Upper lobe of right lung (tissue), 1 donor: Measurements from ENCODE around the gene ACOT8. TPM values are rescaled to one million over a fixed set of nuclear protein-coding genes. Genes with fewer than 3 reads are reported as not detected.

ENCODE experiments used
- ATAC-seq: fragments of 200-7000 bp; cut with Tn5 transposase; one replicate; pipeline ENCODE4 v1.9.1; 2020; ENCODE audit warnings: mild to moderate bottlenecking, moderate library complexity
- DNase-seq: peaks from one replicate; pipeline ENCODE4 v3.0.0-alpha.2; 2020
- H3K27ac ChIP-seq: fragments of 200-600 bp; one replicate; pipeline ENCODE4 v1.8.0; 2022
- H3K27me3 ChIP-seq: fragments of 200-600 bp; one replicate; pipeline ENCODE4 v1.8.0; 2022; ENCODE audit warnings: mild to moderate bottlenecking
- H3K36me3 ChIP-seq: fragments of 200-600 bp; one replicate; pipeline ENCODE4 v1.8.0; 2022
- H3K4me1 ChIP-seq: fragments of 200-600 bp; one replicate; pipeline ENCODE4 v1.8.0; 2022
- H3K4me3 ChIP-seq: fragments of 200-600 bp; one replicate; pipeline ENCODE4 v1.8.0; 2022; ENCODE audit warnings: mild to moderate bottlenecking
- H3K9me3 ChIP-seq: fragments of 200-600 bp; one replicate; pipeline ENCODE4 v1.8.0; 2022
- intact Hi-C: fragments of 100-400 bp; cut with DNase I; formaldehyde crosslinking; loops from one replicate; pipeline ENCODE4 v1.11.0; 2022
- total RNA-seq: library from RNA; stranded (reverse); fragmentation: NEBNext Ultra II Directional; extraction: Animal tissue kit (Norgen Biotek cat#: 25700); gene quantifications from one replicate; pipeline ENCODE4 v1.2.1, GENCODE V29; 2021
- TF ChIP-seq, protein P1 (sequence below): fragments of 200-600 bp; IDR thresholded peaks from one replicate; pipeline ENCODE4 v1.8.0; 2022; ENCODE audit warnings: antibody characterized with exemption
- donor health status: DM: no; HTN: yes; CAD: no; lungs with severe emphysema.

Gene ACOT8
- total RNA-seq, 1 donor from 2014 or later, result 23.5 TPM

DNA sequence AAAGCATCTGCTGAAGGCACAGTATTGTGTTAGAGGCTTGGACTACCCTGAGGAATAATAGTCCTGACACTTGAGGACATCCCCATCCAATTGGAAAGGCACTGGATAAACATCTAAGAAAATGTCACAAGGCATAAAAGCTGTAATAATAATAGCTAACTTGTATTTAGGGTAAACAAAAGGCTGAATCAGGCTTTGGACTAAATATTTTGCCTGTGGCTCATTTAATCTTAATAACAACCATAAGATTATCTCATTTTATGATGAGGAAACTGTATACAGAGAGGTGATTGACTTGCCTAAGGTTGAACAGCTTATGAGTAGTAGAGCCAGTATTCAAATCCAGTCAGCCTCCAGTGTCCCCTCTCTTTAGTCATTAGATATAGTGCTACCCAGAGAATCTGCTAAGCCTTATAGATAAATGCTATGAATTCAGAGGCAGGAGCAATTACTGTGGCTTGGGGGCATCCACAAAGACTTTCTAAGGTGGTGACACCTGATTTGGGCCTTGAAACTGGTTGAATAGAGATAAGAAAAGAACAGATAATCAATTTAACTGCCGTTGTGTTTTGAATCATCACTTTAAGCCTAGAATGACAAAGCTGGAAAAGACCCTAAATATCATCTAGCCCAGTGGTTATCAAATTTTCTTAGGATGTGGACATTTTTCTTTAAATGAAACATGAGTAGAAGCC is 16.4 kb upstream of the ACOT8 start:
- no peaks in the 10 kb centered on the region for H3K4me1 ChIP-seq
- ATAC-seq (no peak), DNase-seq (no peak)
- no peaks in the 10 kb centered on the region for H3K9me3 ChIP-seq
- H3K36me3 ChIP-seq, result peaks cover 15% of the 10 kb centered on the region
- H3K27ac ChIP-seq, result no peak overlapping the region
- TF ChIP-seq, protein P1, sequence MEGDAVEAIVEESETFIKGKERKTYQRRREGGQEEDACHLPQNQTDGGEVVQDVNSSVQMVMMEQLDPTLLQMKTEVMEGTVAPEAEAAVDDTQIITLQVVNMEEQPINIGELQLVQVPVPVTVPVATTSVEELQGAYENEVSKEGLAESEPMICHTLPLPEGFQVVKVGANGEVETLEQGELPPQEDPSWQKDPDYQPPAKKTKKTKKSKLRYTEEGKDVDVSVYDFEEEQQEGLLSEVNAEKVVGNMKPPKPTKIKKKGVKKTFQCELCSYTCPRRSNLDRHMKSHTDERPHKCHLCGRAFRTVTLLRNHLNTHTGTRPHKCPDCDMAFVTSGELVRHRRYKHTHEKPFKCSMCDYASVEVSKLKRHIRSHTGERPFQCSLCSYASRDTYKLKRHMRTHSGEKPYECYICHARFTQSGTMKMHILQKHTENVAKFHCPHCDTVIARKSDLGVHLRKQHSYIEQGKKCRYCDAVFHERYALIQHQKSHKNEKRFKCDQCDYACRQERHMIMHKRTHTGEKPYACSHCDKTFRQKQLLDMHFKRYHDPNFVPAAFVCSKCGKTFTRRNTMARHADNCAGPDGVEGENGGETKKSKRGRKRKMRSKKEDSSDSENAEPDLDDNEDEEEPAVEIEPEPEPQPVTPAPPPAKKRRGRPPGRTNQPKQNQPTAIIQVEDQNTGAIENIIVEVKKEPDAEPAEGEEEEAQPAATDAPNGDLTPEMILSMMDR, result no peak
- intact Hi-C loops, result no loop called here
- H3K4me3 ChIP-seq, result no peak overlapping the region
- H3K27me3 ChIP-seq, result no peaks in the 10 kb centered on the region

GRCh38 chr20:45872626-45873025 is 15.4 kb upstream of the ACOT8 start:
- TF ChIP-seq, protein P1, result no peak
- DNase-seq, result no peak
- Histone ChIP-seq H3K27ac (no peak overlapping the region), H3K4me1 (no peaks in the 10 kb centered on the region), H3K9me3 (no peaks in the 10 kb centered on the region), H3K36me3 (peaks cover 6% of the 10 kb centered on the region), H3K27me3 (no peaks in the 10 kb centered on the region), H3K4me3 (no peak overlapping the region)
- intact Hi-C loops, result no loop called here
- ATAC-seq, result no peak

GRCh38 chr20:45867819-45868176 is 10.6 kb upstream of the ACOT8 start:
- H3K27me3 ChIP-seq, result no peaks in the 10 kb centered on the region
- TF ChIP-seq, protein P1, result no peak
- DNase-seq (no peak), ATAC-seq (no peak)
- H3K9me3 ChIP-seq, result no peaks in the 10 kb centered on the region
- intact Hi-C loops, result no loop called here
- no peak overlapping the region for H3K4me3 ChIP-seq
- no peaks in the 10 kb centered on the region for H3K4me1 ChIP-seq
- H3K36me3 ChIP-seq, result no peaks in the 10 kb centered on the region
- H3K27ac ChIP-seq, result no peak overlapping the region

GRCh38 chr20:45867136-45867818 is 10.1 kb upstream of the ACOT8 start:
- intact Hi-C loops, result no loop called here
- ATAC-seq, result no peak
- no peaks in the 10 kb centered on the region for H3K4me1 ChIP-seq

GRCh38 chr20:45866454-45866853 is 9.3 kb upstream of the ACOT8 start:
- Histone ChIP-seq H3K27ac (no peak overlapping the region), H3K9me3 (no peaks in the 10 kb centered on the region), H3K4me3 (no peak overlapping the region), H3K36me3 (no peaks in the 10 kb centered on the region), H3K4me1 (no peaks in the 10 kb centered on the region), H3K27me3 (no peaks in the 10 kb centered on the region)
- no peak for ATAC-seq
- intact Hi-C loops, result no loop called here
- no peak for DNase-seq
- TF ChIP-seq, protein P1, result no peak

More at GRCh38 chr20:45867136-45867818, 10.1 kb upstream of the ACOT8 start:
- DNase-seq, result no peak
- Histone ChIP-seq H3K36me3 (no peaks in the 10 kb centered on the region), H3K4me3 (no peak overlapping the region), H3K9me3 (no peaks in the 10 kb centered on the region), H3K27me3 (no peaks in the 10 kb centered on the region), H3K27ac (no peak overlapping the region)
- TF ChIP-seq, protein P1, result no peak
